OCI-M1 (cell line): ENCODE measurements around the gene TBCB.
A peak's percentile ranks its signal among the peaks of the same experiment; 100 is the strongest.
"Not testable (repeated sequence)": the region's sequence is repeated elsewhere in the genome, so short reads cannot be mapped to it uniquely, and the experiment has no call there.

Source experiments
- DNase-seq: peaks from one replicate; lab custom pipeline; 2025; lab: John Stamatoyannopoulos, UW

Gene TBCB, protein sequence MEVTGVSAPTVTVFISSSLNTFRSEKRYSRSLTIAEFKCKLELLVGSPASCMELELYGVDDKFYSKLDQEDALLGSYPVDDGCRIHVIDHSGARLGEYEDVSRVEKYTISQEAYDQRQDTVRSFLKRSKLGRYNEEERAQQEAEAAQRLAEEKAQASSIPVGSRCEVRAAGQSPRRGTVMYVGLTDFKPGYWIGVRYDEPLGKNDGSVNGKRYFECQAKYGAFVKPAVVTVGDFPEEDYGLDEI

DNA sequence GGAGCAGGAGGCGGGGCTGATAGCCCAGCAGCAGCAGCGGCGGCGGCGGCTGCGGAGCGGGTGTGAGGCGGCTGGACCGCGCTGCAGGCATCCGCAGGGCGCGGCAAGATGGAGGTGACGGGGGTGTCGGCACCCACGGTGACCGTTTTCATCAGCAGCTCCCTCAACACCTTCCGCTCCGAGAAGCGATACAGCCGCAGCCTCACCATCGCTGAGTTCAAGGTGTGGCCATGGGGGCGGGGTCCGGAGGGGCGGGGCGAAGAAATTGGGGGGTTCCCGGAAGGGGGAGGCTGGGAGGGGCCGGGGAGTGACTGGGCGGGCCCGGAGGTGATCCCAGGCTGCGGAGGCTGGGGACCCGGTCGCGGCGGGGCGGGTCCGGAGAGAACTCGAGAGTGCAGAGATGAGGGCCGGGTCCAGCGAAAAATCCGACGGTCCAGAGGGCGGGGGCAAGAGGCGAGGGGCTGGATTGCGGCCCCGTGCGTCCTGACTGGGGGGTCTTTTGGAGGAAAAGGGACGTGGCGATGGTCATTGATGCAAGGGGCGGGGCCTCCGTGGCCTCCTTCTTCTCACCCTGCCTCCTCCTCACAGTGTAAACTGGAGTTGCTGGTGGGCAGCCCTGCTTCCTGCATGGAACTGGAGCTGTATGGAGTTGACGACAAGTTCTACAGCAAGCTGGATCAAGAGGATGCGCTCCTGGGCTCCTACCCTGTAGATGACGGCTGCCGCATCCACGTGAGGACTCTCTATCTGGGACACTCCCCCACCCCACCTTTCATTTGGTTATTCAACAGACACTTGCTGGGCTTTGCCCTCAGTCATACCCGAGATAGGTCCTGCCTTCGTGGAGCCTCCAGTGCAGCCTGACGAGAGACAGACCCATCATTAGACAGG is at the start of gene TBCB:
TBCB (plus strand) TSS at position 16 of the 891 bp plus-strand sequence; CDS start at position 109, 93 bp downstream.
- no peak for DNase-seq

DNA sequence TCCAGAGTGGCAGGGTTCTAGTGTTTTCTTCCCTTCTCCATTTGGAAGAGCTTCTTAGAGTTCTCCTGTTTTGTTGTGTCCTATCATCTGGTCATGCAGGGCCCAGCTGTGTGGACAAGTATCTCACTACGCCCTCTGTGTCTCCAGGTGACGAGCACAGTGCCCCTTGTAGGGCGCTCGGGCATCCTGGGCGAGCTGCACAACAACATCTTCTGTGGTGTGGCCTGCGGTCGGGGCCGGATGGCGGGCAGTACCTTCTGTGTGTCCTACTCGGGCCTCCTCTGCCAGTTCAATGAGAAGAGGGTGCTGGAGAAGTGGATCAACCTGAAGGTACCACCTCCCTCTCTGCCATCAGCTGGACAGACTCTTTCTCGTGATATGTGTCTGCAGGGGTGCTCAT is 47.6 kb upstream of the TBCB start:
- no peak for DNase-seq

DNA sequence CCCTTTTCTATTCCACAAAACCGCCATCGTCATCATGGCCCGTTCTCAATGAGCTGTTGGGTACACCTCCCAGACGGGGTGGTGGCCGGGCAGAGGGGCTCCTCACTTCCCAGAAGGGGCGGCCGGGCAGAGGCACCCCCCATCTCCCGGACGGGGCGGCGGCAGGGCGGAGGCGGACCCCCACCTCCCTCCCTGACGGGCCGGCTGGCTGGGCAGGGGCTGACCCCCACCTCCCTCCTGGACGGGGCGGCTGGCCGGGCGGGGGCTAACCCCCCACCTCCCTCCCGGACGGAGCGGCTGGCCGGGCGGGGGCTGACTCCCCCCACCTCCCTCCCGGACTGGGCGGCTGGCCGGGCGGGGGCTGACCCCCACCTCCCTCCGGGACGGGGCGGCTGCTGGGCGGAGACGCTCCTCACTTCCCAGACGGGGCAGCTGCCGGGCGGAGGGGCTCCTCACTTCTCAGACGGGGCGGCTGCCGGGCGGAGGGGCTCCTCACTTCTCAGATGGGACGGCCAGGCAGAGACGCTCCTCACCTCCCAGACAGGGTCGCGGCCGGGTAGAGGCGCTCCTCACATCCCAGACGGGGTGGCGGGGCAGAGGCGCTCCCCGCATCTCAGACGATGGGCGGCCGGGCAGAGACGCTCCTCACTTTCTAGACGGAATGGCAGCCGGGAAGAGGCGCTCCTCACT is 46.3 kb upstream of the TBCB start:
- DNase-seq: not testable (repeated sequence)

DNA sequence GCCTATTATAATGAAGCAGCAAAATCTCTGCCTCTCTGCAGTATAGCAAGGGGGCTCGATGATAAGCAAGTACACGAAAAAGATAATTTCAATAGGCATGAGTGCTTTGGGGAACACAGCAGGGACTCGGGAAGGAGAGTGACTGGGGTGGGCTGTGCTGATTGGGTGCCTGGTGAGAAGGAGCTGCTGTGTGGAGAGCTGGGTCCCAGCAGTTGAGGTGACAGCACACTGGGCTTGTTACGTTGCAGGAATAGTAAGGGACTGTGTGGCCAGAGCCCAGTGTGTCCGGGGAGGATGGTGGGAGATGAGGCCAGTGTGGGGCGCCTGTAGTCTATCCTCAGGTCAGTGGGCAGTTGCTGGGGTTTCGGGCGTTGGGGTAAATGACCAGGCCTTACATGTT is 43.2 kb upstream of the TBCB start:
- DNase-seq: no peak

DNA sequence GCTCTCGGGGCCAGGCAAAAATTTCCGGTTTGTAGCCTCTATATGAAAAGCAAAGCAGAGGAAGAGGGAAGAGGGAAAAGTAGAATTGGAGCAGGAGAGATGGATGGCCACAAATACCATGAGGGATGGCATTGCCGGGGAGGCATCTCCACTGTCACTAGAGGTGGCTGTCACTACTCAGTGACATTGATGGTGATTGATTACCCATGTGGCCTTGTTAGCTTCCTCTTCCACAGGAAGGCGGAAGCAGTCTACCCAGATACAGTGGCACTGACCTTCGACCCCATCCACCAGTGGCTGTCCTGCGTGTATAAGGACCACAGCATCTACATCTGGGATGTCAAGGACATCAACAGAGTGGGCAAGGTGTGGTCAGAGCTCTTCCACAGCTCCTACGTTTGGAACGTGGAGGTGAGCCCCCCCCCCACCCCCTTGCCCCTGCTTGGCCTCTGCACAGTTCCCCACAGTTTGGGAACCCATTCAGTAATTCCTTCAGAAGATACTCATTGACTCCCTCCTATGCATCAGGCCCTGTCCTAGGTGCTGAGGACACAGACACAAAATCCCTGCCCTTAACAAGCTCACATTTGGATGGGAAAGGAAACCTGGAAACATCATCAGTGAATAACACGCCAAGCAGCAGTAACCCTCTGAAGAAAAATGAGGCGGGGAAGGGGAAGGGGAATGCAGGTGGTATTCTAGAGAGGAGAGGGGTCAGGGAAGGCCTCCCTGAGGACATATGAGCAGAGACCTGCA is 42.0 kb upstream of the TBCB start:
- DNase-seq: no peak

DNA sequence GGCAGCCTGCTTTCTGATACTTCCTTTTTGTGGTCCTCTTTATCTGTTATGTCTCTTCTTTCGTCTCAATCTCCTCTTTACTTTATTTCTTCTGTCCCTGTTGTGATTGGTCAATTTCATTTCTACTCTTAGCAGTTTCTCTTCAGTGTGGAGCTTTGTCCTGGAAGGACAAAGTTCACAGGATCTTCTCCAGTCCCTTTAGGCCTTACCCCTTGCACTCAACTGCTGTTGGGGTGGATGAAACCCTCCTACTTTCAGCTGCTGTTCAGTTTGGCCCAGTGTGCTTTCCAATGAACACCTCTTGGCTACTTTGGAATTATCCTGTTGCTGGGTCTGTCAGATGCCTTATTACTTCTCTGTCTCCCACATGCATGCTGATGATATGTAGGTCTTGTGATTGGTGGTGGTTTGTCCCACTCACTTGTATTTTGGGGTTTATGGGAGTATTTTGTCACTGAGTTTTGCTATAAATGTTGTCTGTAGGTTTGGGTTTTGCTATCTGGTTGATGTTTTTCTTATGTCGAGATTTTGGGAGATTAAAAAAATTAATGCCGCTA is 35.8 kb upstream of the TBCB start:
- DNase-seq: peak; percentile 30

DNA sequence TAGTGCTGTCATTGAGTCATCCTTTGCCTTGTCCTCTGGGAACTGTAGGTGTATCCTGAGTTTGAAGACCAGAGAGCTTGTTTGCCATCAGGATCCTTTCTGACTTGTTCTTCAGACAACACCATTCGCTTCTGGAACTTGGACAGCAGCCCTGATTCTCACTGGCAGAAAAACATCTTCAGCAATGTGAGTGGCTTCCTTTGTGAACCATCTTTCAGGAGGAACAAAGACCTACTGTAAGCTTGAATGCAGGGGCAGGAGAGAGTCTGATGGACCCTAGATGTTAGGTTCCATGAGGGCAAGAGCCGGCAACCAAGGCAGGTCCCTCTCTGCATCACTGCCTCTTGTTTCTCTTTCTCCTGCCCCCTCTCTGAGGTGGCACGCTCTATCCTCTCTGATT is 33.9 kb upstream of the TBCB start:
- DNase-seq: no peak

DNA sequence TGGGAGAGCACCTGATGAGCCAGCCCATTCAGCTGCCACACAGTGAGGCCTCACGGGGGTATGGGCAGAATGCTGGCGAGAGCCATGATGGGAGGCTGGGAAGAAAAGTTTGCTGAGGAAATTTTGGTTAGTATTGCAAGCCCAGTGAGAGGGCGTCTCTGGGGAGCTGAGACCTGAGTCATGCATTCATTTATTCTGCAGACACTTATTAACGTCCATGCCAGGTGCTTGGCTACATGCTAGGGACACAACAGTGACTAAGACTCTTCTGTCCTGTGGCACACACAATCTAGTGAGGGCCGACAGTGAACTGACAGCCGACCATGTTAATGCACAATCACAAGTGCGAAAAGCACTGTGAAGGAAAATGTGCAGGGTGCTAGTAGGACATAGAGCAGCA is 33.4 kb upstream of the TBCB start:
- DNase-seq: no peak

DNA sequence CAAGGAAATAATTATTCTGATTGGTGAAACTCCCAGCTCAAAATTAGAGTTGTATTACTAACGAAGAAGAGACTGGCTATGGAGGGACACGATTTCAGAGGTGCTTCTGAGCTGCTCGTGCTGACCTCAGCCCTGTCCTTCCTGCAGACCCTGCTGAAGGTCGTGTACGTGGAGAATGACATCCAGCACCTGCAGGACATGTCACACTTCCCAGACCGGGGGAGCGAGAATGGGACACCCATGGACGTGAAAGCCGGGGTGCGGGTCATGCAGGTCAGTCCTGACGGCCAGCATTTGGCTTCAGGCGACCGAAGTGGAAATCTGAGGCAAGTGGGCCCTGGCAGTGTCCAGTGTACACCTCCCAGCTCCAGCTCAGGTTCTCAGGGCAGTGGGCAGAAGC is 32.4 kb upstream of the TBCB start:
- DNase-seq: no peak

DNA sequence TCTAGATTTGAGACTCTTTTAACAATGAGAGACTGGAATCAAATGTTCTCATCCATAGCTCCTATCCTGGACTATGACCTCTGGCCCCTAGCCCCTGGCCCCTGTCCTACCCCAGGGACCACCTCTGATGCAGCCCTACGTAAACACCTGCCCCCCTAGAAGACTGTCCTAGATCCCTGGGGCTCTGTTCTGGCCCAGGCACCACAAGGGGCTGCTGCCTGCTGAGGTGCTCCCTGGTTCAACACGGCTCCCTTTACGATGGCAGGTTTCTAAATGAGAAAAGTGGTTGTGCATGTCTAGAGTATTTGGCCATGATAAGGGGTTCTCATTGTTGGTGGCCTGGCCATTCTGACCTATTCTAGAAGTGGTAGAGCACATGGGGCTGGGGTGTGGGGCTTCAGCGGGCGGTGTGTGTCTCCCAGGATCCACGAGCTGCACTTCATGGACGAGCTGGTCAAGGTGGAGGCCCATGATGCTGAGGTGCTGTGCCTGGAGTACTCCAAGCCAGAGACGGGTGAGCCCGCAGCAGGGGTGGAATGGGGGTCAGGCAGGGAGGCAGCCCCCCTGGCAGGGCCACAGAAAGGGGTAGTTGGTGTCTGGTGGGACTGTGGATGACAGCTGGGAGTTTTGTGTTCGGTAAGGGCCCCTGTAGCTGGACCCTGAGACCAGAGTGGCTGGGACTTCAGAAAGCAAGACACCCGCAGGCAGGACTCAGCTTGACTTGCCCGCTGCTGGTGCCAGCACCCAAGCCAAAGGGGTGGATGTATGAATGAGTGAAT is 30.8 kb upstream of the TBCB start:
- DNase-seq: no peak

DNA sequence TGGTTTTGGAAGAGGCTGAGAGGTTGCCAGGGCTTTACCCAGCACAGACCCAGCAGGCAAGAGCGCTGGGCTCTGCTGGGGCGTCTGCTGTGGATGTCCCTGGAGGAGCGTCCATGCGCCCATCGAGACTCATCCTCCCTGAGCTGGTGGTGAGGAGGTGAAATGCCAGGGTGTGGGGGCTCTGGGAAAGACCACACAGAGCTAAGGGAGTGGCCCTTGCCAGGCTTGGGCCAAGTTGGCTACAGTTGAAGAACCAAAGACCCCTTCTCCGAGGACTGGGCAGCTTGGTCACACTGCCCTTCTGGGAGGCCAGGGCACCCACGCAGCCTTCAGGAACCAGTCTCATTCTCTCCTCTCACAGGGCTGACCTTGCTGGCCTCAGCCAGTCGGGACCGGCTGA is 28.9 kb upstream of the TBCB start:
- DNase-seq: no peak

DNA sequence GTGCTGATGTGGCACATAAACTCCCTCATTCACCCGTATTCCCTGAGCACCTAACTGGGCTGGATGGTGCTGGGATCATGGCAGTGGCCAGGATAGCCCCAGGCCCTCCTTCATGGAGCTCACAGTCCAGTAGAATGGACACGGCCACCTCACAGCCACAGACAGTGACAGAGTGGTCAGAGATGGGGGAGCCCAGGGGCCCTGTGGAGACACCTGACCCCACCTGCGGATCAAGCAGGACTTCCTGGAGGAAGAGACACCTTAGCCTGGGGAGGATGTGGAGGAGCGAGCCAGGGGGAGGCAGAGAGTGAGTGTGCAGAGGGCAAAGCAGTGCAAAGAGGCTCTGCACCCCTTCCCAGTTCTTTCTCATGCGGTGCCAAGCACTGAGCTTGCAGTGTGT is 25.4 kb upstream of the TBCB start:
- DNase-seq: no peak

DNA sequence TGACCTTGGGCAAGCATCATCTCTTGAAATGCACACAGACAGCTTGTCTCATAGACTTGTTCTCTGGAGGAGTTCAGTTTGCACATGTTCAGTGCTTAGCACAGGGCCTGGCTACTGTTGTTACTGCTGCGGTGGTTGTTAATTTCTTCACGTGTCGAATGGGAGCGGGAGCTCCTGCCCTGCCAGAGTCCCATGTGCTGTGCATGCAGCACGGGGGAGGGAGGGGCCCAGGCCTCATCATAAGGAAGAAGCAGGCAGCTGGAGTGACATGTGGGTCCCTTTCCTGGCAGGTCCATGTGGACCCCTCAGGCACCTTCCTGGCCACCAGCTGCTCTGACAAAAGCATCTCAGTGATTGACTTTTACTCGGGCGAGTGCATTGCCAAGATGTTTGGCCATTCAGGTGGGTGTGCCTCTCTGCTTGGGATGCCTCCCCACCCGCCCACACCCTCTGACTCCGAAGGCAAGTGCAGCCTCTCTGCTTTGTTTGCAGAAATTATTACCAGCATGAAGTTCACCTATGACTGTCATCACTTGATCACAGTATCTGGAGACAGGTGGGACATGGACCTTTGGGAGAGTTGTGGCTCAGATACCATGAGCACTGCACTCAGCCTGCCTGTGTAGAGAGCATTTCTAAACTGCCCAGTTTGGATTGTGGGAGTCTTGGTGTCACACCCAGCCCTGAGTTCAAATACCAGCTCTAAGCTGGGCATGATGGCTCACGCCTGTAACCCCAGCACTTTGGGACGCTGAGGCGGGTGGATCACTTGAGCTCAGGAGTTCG is 24.2 kb upstream of the TBCB start:
- DNase-seq: no peak

DNA sequence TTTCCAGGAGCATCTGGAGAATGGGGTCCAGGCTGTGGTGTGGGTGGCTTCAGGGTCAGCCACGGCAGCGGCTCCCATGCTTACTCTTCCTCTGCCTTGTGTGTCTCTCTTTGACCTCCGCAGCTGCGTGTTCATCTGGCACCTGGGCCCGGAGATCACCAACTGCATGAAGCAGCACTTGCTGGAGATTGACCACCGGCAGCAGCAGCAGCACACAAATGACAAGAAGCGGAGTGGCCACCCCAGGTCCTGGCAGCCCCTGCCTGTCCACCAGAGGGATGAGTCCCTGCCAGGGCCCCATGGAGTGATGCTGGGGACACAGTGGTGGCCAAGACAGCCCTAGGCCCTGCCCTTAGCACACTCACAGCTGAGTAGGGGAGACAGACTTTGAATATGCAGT is 22.7 kb upstream of the TBCB start:
- DNase-seq: no peak

DNA sequence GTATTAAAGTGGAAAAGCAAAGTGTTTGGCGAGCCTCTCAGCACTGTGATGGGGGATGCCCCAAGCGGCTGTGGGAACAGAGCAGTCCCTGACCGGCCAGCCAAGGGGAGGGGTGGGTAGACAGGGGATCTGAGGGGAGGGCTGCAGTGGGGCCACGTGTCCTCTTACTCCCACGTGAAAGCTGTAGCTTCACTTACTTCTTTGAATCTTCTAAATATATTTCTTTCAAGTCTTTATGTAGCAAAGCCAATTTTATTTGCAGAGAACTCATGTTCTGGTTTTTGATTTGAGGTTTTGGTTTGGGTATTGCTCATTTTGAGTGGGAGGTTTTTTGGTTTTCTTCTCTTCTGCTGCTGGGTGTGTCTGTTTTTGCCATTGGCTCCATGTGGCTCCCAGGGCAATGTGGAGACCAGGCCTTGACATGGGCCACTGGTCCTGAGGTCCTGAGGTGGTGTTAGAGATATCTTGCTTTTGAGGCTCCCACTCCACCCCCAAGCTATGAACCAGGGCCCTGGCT is 22.1 kb upstream of the TBCB start:
- DNase-seq: no peak

DNA sequence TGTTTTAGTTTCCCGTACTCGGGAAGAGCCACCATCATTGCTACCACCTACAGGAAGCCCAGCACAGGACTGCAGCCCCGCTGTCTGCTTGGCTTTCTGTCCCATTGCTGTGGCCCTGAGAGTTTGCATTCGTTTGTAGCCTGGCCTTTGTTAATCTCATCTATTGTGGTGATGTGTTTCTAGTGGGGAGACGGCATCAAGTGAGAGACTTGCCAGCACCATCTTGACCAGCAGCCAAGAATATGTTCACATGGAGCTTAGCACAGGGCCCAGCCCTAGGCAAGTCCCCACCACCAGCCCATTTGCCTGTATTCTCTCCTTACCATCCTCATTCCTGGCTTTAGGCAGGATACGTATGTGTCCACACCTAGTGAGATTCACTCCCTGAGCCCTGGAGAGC is 21.6 kb upstream of the TBCB start:
- DNase-seq: no peak

DNA sequence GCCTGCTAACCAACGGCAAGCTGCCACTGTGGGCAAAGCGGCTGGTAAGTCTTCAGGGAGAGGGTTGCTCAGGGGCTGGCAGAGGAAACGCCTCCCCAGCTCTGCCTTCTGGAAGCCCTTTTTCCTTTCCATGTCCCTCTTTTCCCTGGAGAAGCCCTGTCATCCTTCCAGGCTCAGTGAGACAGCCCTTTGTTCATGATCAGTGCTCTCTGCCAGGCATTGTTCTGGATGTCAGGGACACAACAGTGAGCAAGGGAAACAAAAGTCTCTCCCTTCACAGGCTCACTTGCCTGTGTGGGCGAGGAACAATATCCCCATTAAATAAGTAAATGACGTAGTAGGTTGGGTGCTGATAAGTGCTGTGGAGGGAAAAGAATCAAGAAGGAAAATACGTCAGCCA is 18.2 kb upstream of the TBCB start:
- no peak for DNase-seq

DNA sequence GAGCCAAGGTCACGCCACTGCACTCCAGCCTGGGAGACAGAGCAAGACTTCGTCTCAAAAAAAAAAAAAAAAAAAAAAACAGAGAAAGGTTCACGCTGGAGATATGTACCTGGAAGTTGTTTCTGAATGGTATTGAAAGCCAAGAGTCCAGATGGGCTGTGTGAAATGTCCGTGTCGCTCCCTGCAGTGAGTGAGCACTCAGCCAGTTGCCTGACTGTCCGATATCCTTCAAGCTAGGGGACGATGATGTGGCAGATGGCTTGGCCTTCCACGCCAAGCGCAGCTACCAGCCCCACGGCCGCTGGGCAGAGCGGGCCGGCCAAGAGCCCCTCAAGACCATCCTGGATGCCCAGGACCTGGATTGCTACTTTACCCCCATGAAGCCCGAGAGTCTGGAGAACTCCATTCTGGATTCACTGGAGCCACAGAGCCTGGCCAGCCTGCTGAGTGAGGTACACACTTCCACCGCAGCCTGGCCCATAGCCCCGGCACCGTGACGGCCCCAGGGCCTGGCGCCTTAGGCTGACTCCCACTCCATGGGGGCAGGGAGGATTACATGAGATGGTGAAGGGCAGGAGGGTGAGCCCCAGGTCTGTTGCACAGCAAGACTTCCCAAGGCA is 16.0 kb upstream of the TBCB start:
- no peak for DNase-seq

DNA sequence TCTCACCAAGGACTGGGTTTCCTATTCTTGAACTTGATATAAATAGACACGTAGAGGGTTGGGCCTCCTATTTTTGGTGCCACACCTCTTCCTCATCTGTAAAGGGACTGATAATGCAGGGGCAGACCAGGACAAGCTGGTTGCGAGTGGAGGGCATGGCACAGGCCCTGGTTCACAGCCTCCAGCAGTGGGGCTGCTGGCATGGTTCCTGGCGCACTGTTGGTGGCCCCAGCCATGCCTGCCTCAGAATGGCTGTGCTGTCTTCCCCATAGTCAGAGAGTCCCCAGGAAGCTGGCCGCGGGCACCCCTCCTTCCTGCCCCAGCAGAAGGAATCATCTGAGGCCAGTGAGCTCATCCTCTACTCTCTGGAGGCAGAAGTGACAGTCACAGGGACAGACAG is 14.8 kb upstream of the TBCB start:
- no peak for DNase-seq
